CD1c-positive myeloid dendritic cell (primary cell): ENCODE data around the gene SYT7.

Experiments used
- DNase-seq: peaks from one replicate; pipeline ENCODE4 v3.0.0-alpha.2; 2016; ENCODE audit errors: extremely low spot score

Gene SYT7

GRCh38 chr11:61607920-61608599, 27.2 kb upstream of the SYT7 start:
- no peak for DNase-seq

GRCh38 chr11:61607426-61607825, 26.6 kb upstream of the SYT7 start:
- no peak for DNase-seq

GRCh38 chr11:61603667-61604066, 22.8 kb upstream of the SYT7 start:
- no peak for DNase-seq

GRCh38 chr11:61602775-61603569, 22.1 kb upstream of the SYT7 start:
- no peak for DNase-seq

GRCh38 chr11:61601512-61601911, 20.6 kb upstream of the SYT7 start:
- DNase-seq, result no peak

- no peak for DNase-seq
These were observed 19.3 kb upstream of the SYT7 start for GRCh38 chr11:61599968-61600710.

- DNase-seq, result no peak
These were observed 18.3 kb upstream of the SYT7 start for GRCh38 chr11:61598886-61599868.

- no peak for DNase-seq
These were observed 17.5 kb upstream of the SYT7 start for GRCh38 chr11:61598374-61598773.

GRCh38 chr11:61596990-61597389, 16.1 kb upstream of the SYT7 start:
- no peak for DNase-seq

GRCh38 chr11:61596542-61596941, 15.7 kb upstream of the SYT7 start:
- DNase-seq, result no peak

- no peak for DNase-seq
These were observed 14.0 kb upstream of the SYT7 start for GRCh38 chr11:61594907-61595257.

GRCh38 chr11:61593151-61593550, 12.3 kb upstream of the SYT7 start:
- DNase-seq, result no peak

- no peak for DNase-seq
These were observed 11.3 kb upstream of the SYT7 start for GRCh38 chr11:61592176-61592575.

- no peak for DNase-seq
These were observed 9.1 kb upstream of the SYT7 start for GRCh38 chr11:61589961-61590360.

GRCh38 chr11:61588728-61589191, 7.9 kb upstream of the SYT7 start:
- peak; percentile 65 for DNase-seq

- no peak for DNase-seq
These were observed 7.3 kb upstream of the SYT7 start for GRCh38 chr11:61587951-61588727.

GRCh38 chr11:61587541-61587941, 6.7 kb upstream of the SYT7 start:
- DNase-seq, result no peak

- no peak for DNase-seq
These were observed 6.0 kb upstream of the SYT7 start for GRCh38 chr11:61586792-61587430.

GRCh38 chr11:61585115-61585514, 4.2 kb upstream of the SYT7 start:
- DNase-seq, result no peak

GRCh38 chr11:61581931-61582330, 1.1 kb upstream of the SYT7 start:
- no peak for DNase-seq
